ENCODE results near the gene SORBS2.

SORBS2 gene

GRCh38 chr4:185576962-185577950 lies 234.7 kb downstream of the SORBS2 start:
- Histone ChIP-seq H3K4me3 (ENCODE audit: low read length, poor library complexity, severe bottlenecking) (no peak overlapping the region), H3K27me3 (ENCODE audit: insufficient read depth, low read length, poor library complexity, severe bottlenecking) (no peaks in the 10 kb centered on the region), H2AFZ (ENCODE audit: low read length) (no peak overlapping the region), H3K36me3 (ENCODE audit: insufficient read depth, low read length) (no peaks in the 10 kb centered on the region), H3F3A (ENCODE audit: low read depth) (no peaks in the 10 kb centered on the region), H3K4me2 (ENCODE audit: low read depth, low read length, poor library complexity, severe bottlenecking) (no peak overlapping the region), H3K9me2 (replicated peaks; ENCODE audit: low read depth, low read length) (no peaks in the 10 kb centered on the region), H3K4me1 (ENCODE audit: insufficient read depth, low read length, poor library complexity, severe bottlenecking) (no peaks in the 10 kb centered on the region), H3K9ac (ENCODE audit: low read depth, low read length, poor library complexity, severe bottlenecking) (no peak overlapping the region), H4K20me1 (ENCODE audit: insufficient read depth, low read length, poor library complexity, severe bottlenecking) (no peaks in the 10 kb centered on the region), H3K79me2 (ENCODE audit: insufficient read depth, low read length) (no peaks in the 10 kb centered on the region), H3K9me3 (ENCODE audit: insufficient read depth, low read depth, low read length) (no peaks in the 10 kb centered on the region)
- TF ChIP-seq CTCF (conservative IDR thresholded peaks at IDR 0.05; ENCODE audit: low read length) (no peak), EZH2phosphoT487 (IDR thresholded peaks at IDR 0.05; ENCODE audit: borderline replicate concordance) (no peak)

GRCh38 chr4:185576314-185576961 lies 235.6 kb downstream of the SORBS2 start:
- H3K9me2 ChIP-seq (replicated peaks; ENCODE audit: low read depth, low read length), result no peaks in the 10 kb centered on the region
- H4K20me1 ChIP-seq (ENCODE audit: insufficient read depth, low read length, poor library complexity, severe bottlenecking), result no peaks in the 10 kb centered on the region
- H2AFZ ChIP-seq (ENCODE audit: low read length), result no peak overlapping the region
- no peak overlapping the region for H3K4me2 ChIP-seq (ENCODE audit: low read depth, low read length, poor library complexity, severe bottlenecking)
- H3K9ac ChIP-seq (ENCODE audit: low read depth, low read length, poor library complexity, severe bottlenecking), result no peak overlapping the region
- H3K4me3 ChIP-seq (ENCODE audit: low read length, poor library complexity, severe bottlenecking), result no peak overlapping the region
- no peaks in the 10 kb centered on the region for H3K36me3 ChIP-seq (ENCODE audit: insufficient read depth, low read length)
- no peaks in the 10 kb centered on the region for H3K27me3 ChIP-seq (ENCODE audit: insufficient read depth, low read length, poor library complexity, severe bottlenecking)
- H3K79me2 ChIP-seq (ENCODE audit: insufficient read depth, low read length), result no peaks in the 10 kb centered on the region
- TF ChIP-seq EZH2phosphoT487 (IDR thresholded peaks at IDR 0.05; ENCODE audit: borderline replicate concordance) (no peak), CTCF (conservative IDR thresholded peaks at IDR 0.05; ENCODE audit: low read length) (no peak)
- H3F3A ChIP-seq (ENCODE audit: low read depth), result no peaks in the 10 kb centered on the region
- no peaks in the 10 kb centered on the region for H3K9me3 ChIP-seq (ENCODE audit: insufficient read depth, low read depth, low read length)
- H3K4me1 ChIP-seq (ENCODE audit: insufficient read depth, low read length, poor library complexity, severe bottlenecking), result no peaks in the 10 kb centered on the region

- Histone ChIP-seq H3K27me3 (ENCODE audit: insufficient read depth, low read length, poor library complexity, severe bottlenecking) (no peaks in the 10 kb centered on the region), H3K9me3 (ENCODE audit: insufficient read depth, low read depth, low read length) (no peaks in the 10 kb centered on the region), H3K4me1 (ENCODE audit: insufficient read depth, low read length, poor library complexity, severe bottlenecking) (no peaks in the 10 kb centered on the region), H3K36me3 (ENCODE audit: insufficient read depth, low read length) (no peaks in the 10 kb centered on the region), H3K4me3 (ENCODE audit: low read length, poor library complexity, severe bottlenecking) (no peak overlapping the region), H3K79me2 (ENCODE audit: insufficient read depth, low read length) (no peaks in the 10 kb centered on the region), H3K9ac (ENCODE audit: low read depth, low read length, poor library complexity, severe bottlenecking) (no peak overlapping the region), H3K9me2 (replicated peaks; ENCODE audit: low read depth, low read length) (no peaks in the 10 kb centered on the region), H3K4me2 (ENCODE audit: low read depth, low read length, poor library complexity, severe bottlenecking) (no peak overlapping the region), H3F3A (ENCODE audit: low read depth) (no peaks in the 10 kb centered on the region), H2AFZ (ENCODE audit: low read length) (no peak overlapping the region), H4K20me1 (ENCODE audit: insufficient read depth, low read length, poor library complexity, severe bottlenecking) (no peaks in the 10 kb centered on the region)
- TF ChIP-seq CTCF (conservative IDR thresholded peaks at IDR 0.05; ENCODE audit: low read length), result no peak
- no peak for TF ChIP-seq EZH2phosphoT487 (IDR thresholded peaks at IDR 0.05; ENCODE audit: borderline replicate concordance)
Measured at GRCh38 chr4:185573651-185574199, 238.3 kb downstream of the SORBS2 start.

All from Loucy (cell line).